Fibroblast of skin of left biceps (primary cell): ENCODE measurements around the gene FSD1.
"Not testable (repeated sequence)": the region's sequence is repeated elsewhere in the genome, so short reads cannot be mapped to it uniquely, and the experiment has no call there.

Experiments
- DNase-seq, 2 experiments: peaks; one replicate each; pipeline ENCODE4 v3.0.0-alpha.2; 2013; ENCODE audit warnings: low read depth in 2 of 2

The FSD1 gene

GRCh38 chr19:4284974-4285373 lies 19.4 kb upstream of the FSD1 start:
- no peak for DNase-seq

GRCh38 chr19:4286141-4286540 lies 18.3 kb upstream of the FSD1 start:
- not testable (repeated sequence) for DNase-seq

GRCh38 chr19:4288091-4288777 lies 16.2 kb upstream of the FSD1 start:
- no peak for DNase-seq

- no peak for DNase-seq
Observed at GRCh38 chr19:4291184-4291732, 13.1 kb upstream of the FSD1 start.

- no peak for DNase-seq
Observed at GRCh38 chr19:4292515-4292914, 11.9 kb upstream of the FSD1 start.

GRCh38 chr19:4294389-4294788 lies 10.0 kb upstream of the FSD1 start:
- DNase-seq, result no peak

GRCh38 chr19:4295972-4296771 lies 8.2 kb upstream of the FSD1 start:
- no peak for DNase-seq

GRCh38 chr19:4297901-4298809 lies 6.2 kb upstream of the FSD1 start:
- DNase-seq, result no peak

GRCh38 chr19:4298810-4299550 lies 5.4 kb upstream of the FSD1 start:
- DNase-seq, result no peak

GRCh38 chr19:4300589-4300988 lies 3.8 kb upstream of the FSD1 start:
- no peak for DNase-seq

GRCh38 chr19:4301590-4302242 lies 2.7 kb upstream of the FSD1 start:
- no peak for DNase-seq

GRCh38 chr19:4302243-4302640 lies 2.2 kb upstream of the FSD1 start, which contains the start of gene TMIGD2:
Gene TMIGD2, minus strand, starts transcription at chr19:4302389. Its CDS starts 4 bp downstream, at chr19:4302385.
- no peak for DNase-seq

- DNase-seq, result no peak
Observed at GRCh38 chr19:4303819-4304537, 420 bp upstream of the FSD1 start.

GRCh38 chr19:4305257-4305612 lies 837 bp downstream of the FSD1 start:
- DNase-seq, result no peak

GRCh38 chr19:4305659-4306058 lies 1.3 kb downstream of the FSD1 start:
- DNase-seq, result no peak

GRCh38 chr19:4310247-4311121 lies 6.1 kb downstream of the FSD1 start:
- no peak for DNase-seq

GRCh38 chr19:4313847-4314490 lies 9.6 kb downstream of the FSD1 start:
- DNase-seq, result no peak

GRCh38 chr19:4316956-4317355 lies 12.6 kb downstream of the FSD1 start:
- DNase-seq, result no peak

GRCh38 chr19:4318460-4318859 lies 14.1 kb downstream of the FSD1 start:
- DNase-seq, result no peak
